Right cardiac atrium (tissue), 5 donors: ENCODE measurements around the gene CERT1. TPM values are rescaled to one million over a fixed set of nuclear protein-coding genes. Genes with fewer than 3 reads are reported as not detected.

Source experiments
- ATAC-seq, 2 donors: fragments of 200-7000 bp; cut with Tn5 transposase; one replicate each; pipeline versions ENCODE4 v1.8.0 to v1.9.1; 2020; ENCODE audit warnings: moderate library complexity in 2 of 2, mild to moderate bottlenecking in 1 of 2
- DNase-seq, 3 donors: peaks; one replicate each; pipeline ENCODE4 v3.0.0-alpha.2; 2020
- H3K27ac ChIP-seq: one replicate; pipeline ENCODE4 v1.5.1; 2013; ENCODE audit warnings: mild to moderate bottlenecking, low read length, control low read depth, moderate library complexity
- H3K27me3 ChIP-seq: one replicate; pipeline ENCODE4 v1.6.1; 2013; ENCODE audit not compliant: control insufficient read depth, insufficient read depth
- H3K4me1 ChIP-seq: one replicate; pipeline ENCODE4 v1.6.1; 2013; ENCODE audit warnings: low read length; ENCODE audit not compliant: control insufficient read depth, insufficient read depth
- H3K4me3 ChIP-seq: one replicate; pipeline ENCODE4 v1.5.1; 2013; ENCODE audit warnings: low read length, control low read depth
- H3K9me3 ChIP-seq: one replicate; pipeline ENCODE4 v1.6.1; 2013; ENCODE audit warnings: low read length; ENCODE audit not compliant: control insufficient read depth
- WGBS: extraction: QIAGEN DNeasy Blood & Tissue Kit; methylation state at CpG from one replicate; pipeline ENCODE4 v1.1.7; 2013; 5-methylcytosine and 5-hydroxymethylcytosine counted together
- intact Hi-C, 4 donors: fragments of 100-400 bp; cut with DNase I; formaldehyde crosslinking; loops; one replicate each; pipeline versions ENCODE4 v1.11.0 to v1.14.0; 2022 to 2023
- polyA plus RNA-seq: library from polyadenylated mRNA; stranded (reverse); fragments of 200-250 nt; gene quantifications from one replicate; pipeline ENCODE4 v1.2.3, GENCODE V29; 2013
- total RNA-seq, 4 donors: library from RNA; stranded (reverse); fragmentation: NEBNext Ultra II Directional; extraction: Animal tissue kit (Norgen Biotek cat#: 25700); gene quantifications; one replicate each; pipeline ENCODE4 v1.2.1, GENCODE V29; 2021
- donor health status: healthy with polysubstance abuse.
- donor health status: DM: no; HTN: yes; CAD: no.
- donor health status: DM: no; HTN: no; CAD: no.
- donor health status: DM: no; HTN: yes; CAD: no; lungs with severe emphysema.
- donor health status: DM: yes; HTN: yes; CAD: no.

The CERT1 gene
- total and polyA plus RNA-seq, 5 donors = 9.1 to 28.7 (median 27.7) TPM

DNA sequence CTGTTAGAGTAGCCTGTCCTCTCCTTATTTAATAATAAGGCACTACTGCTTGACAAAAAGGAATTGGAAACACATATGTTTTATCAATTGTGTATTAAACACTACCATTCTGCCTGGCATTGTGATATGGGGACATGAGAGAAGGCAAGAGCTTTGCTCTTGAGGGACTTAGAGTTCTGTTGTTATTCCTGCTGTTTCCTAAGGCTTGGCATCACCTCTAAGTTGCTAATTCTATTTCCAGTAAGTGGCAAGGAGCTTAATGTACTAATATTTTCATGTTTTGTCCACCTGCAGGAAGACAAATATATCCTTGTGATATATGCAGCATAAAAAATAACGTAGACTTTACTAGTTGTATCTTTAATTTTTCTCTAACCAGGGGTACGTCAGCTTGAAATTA is 161.8 kb downstream of the CERT1 start:
- Histone ChIP-seq H3K9me3 (no peaks in the 10 kb centered on the region), H3K27me3 (no peaks in the 10 kb centered on the region), H3K4me1 (no peaks in the 10 kb centered on the region), H3K27ac (no peak overlapping the region), H3K4me3 (no peak overlapping the region)
- ATAC-seq = no peak
- intact Hi-C loops = no loop called here
- 90% methylated on average over 2 of the region's 2 CpGs for WGBS
- no peak for DNase-seq

DNA sequence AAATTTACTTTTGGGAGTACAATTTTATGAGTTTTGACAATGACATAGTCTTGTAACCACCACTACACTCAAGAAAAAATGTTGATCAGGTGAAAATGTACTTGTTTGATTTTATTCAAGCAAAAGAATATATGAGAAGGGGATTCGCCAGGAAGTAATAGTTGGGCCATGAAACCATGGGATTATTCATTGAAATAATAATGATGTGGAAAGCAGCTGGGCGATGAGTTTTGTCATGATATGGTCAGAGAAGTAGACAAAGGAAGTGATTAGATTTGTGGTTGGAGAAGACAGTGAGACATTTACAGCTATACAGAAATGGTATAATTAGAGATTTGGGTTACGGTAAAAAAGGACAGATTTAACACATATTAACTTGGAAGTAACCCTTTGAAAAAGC is 163.2 kb downstream of the CERT1 start:
- Histone ChIP-seq H3K9me3 (no peaks in the 10 kb centered on the region), H3K4me3 (no peak overlapping the region), H3K27ac (no peak overlapping the region), H3K4me1 (no peaks in the 10 kb centered on the region), H3K27me3 (no peaks in the 10 kb centered on the region)
- intact Hi-C loops = no loop called here
- WGBS = 88% methylated on average over 3 of the region's 3 CpGs
- DNase-seq = no peak
- ATAC-seq = no peak

GRCh38 chr5:75342836-75343235 is 168.6 kb downstream of the CERT1 start:
- ATAC-seq (no peak), DNase-seq (no peak)
- 93% methylated on average over 4 of the region's 4 CpGs for WGBS
- Histone ChIP-seq H3K9me3 (no peaks in the 10 kb centered on the region), H3K27ac (no peak overlapping the region), H3K4me3 (no peak overlapping the region), H3K27me3 (no peaks in the 10 kb centered on the region), H3K4me1 (no peaks in the 10 kb centered on the region)
- intact Hi-C loops = no loop called here

DNA sequence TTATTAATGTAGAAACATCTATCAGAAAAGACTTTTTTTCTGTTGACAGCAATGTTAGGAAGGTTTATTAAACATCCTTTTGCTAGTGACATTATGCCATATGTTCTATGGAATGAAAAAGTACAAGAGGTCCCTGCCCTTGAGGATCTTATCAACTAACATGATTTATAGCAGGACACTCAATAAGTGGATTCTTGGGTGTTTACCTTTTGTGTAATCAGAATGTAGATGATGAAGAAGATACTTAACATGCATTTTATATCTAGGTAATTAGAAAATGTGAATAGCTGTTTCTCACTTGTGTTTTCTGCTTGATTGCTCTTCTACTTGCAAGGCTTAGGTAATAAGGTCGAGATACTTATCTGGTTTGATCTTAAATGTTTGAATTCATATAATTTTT is 169.5 kb downstream of the CERT1 start:
- 86% methylated on average over 1 of the region's 1 CpG for WGBS
- no peak for ATAC-seq
- DNase-seq = no peak

GRCh38 chr5:75340714-75341478 is 170.5 kb downstream of the CERT1 start:
- ATAC-seq (no peak), DNase-seq (no peak)
- Histone ChIP-seq H3K9me3 (no peaks in the 10 kb centered on the region), H3K27me3 (no peaks in the 10 kb centered on the region), H3K27ac (no peak overlapping the region), H3K4me3 (no peak overlapping the region), H3K4me1 (no peaks in the 10 kb centered on the region)
- intact Hi-C loops = no loop called here
- 66% methylated on average over 3 of the region's 3 CpGs for WGBS

More for the DNA sequence above, 169.5 kb downstream of the CERT1 start:
- Histone ChIP-seq H3K27ac (no peak overlapping the region), H3K4me3 (no peak overlapping the region), H3K27me3 (no peaks in the 10 kb centered on the region), H3K9me3 (no peaks in the 10 kb centered on the region), H3K4me1 (no peaks in the 10 kb centered on the region)
- intact Hi-C loops = no loop called here

DNA sequence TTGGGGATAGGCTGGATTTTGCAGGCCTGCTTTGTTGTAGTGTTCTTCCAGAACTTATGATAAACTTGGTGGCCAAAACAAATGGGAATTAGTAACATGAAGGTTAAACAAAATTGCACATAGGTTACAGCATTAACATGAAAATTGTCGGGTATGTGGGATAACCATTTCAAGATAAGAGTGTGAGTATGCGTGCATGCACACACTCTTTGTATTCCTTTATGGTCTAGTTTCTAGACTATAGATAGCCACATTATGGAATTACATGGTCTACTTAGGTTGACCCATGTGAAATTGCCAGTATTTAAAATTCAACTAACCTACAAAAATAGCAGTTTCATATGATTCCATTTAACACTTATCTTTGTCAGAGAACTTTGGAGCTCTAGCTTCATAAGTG is 173.0 kb downstream of the CERT1 start:
- intact Hi-C loops = loop anchor here in 1 of 4 donors (10.0 kb wide), 1 partner anchor 104 kb away; the partner anchor contains the start of gene ANKRD31
- no peak overlapping the region for H3K27ac ChIP-seq
- no peaks in the 10 kb centered on the region for H3K9me3 ChIP-seq
- ATAC-seq (no peak), DNase-seq (no peak)
- no peaks in the 10 kb centered on the region for H3K4me1 ChIP-seq
- peak overlapping the region; percentile 84 for H3K4me3 ChIP-seq
- no peaks in the 10 kb centered on the region for H3K27me3 ChIP-seq
- WGBS = 61% methylated on average over 2 of the region's 2 CpGs

DNA sequence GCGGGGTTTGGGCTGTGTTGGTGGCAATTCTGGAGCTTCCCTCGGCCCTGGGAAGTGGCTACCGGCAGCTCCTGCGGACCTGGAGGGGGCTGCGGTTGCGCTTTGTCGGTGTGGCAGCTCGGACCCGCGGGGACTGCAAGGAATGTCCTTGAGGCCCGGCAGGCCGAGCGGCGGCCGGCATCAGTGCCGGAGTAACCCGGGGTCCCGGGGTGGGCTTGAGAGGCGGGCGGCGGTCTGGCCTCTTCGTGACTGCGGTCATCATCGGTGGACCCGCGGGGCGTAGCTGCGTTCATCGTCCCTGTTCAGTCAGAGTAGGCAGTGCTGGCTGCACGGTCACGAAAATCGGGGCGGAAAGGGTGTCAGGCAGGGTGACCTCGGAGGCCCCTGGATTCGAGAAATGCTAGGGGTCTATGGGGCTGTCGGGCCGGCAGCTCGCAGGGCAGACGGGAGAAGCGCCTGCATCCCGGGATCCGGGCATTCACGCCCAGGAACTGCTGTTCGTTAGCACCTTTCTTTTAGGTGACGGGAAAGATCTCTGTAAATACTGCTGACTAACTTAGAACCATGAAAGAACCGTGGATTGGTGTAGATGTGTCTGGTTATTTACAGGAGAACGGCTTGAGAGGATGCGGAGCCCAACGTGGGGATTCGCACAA is 173.9 kb downstream of the CERT1 start:
- H3K27me3 ChIP-seq = no peaks in the 10 kb centered on the region
- WGBS = under 1% methylated on average over 50 of the region's 50 CpGs
- H3K4me1 ChIP-seq = no peaks in the 10 kb centered on the region
- intact Hi-C loops = loop anchor here in 2 of 4 donors (2.0 to 10.0 kb wide), 2 partner anchors 101 to 103 kb away; partner anchors contain the start of gene ANKRD31 (in 2 of the 2)
- H3K4me3 ChIP-seq = peak overlapping the region; percentile 84
- ATAC-seq = peak; percentile 3 to 22
- DNase-seq = peak in 2 of 3 donors; percentile 76 to 82
- H3K27ac ChIP-seq = peak overlapping the region; percentile 82
- no peaks in the 10 kb centered on the region for H3K9me3 ChIP-seq

DNA sequence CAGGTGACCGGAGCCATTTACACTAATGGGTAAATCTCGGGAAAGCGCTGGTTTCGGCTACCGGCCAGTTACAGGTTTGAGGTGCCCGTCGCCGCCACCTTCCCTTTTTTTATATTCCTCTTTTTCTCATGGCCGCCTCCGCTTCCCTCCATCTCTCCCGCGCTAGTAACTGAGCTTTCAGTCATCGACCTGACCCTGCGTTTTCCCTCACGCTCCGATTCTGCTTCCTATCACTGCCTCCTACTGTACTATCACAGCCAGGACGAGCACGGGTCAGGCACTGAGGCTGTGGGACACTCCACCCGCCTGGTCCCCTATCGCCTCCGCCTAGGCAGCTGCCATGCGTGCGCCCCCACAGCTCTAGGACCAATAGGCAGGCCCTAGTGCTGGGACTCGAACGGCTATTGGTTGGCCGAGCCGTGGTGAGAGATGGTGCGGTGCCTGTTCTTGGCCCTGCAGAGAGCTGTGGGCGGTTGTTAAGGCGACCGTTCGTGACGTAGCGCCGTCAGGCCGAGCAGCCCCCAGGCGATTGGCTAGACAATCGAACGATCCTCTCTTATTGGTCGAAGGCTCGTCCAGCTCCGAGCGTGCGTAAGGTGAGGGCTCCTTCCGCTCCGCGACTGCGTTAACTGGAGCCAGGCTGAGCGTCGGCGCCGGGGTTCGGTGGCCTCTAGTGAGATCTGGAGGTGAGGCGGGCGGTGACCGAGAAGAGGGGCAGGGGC is 174.7 kb downstream of the CERT1 start, which contains the start of gene HMGCR:
TSS of gene HMGCR (plus strand) at position 606 of the 722 bp plus-strand sequence. CDS start 5,386 bp downstream, outside the sequence.
- peak within 1 kb of the TSS; percentile 82 for H3K27ac ChIP-seq
- no peaks in the 10 kb centered on the region for H3K9me3 ChIP-seq
- intact Hi-C loops = loop anchor here in 2 of 4 donors (2.0 to 10.0 kb wide), 2 partner anchors 100 to 102 kb away; partner anchors contain the start of gene ANKRD31 (in 2 of the 2)
- ATAC-seq (peak; percentile 100), DNase-seq (peak; percentile 99)
- under 1% methylated on average over 56 of the region's 56 CpGs for WGBS
- peak within 1 kb of the TSS; percentile 84 for H3K4me3 ChIP-seq
- H3K27me3 ChIP-seq = no peaks in the 10 kb centered on the region
- H3K4me1 ChIP-seq = no peaks in the 10 kb centered on the region

DNA sequence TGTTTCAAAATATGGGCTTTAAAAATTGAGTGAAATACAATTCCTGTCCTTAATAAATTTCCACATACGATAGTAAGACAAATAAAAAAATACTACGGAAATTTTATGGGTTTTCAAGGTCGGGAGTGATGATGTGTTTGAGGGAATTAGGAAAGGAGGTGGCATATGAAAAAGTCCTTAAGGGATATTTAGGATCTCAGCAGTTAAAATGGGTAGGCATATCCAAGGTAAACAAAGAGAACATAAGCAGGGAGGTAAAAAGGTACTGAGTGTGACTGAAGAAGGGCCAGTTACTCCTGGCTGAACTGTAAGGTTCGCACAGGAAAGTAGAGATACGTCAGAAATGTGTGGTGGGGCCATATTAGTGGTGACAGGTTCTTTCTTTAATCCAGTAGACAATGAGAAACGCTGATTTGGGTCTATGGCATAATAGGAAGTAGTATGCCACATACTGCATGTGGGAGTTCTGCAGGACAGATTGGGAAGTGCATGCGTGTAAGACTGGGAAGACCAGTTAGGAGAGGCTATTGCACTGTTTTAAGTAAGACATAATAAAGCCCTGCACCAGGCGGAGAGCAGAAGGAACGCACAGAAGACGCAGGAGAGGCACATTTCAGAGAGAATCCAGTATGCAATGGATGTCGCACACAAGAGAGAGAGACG is 175.3 kb downstream of the CERT1 start:
- DNase-seq (no peak), ATAC-seq (peak; percentile 58 to 68)
- intact Hi-C loops = loop anchor here in 2 of 4 donors (2.0 to 10.0 kb wide), 2 partner anchors 99 to 101 kb away; partner anchors contain the start of gene ANKRD31 (in 2 of the 2)
- H3K4me1 ChIP-seq = no peaks in the 10 kb centered on the region
- H3K27ac ChIP-seq = peak overlapping the region; percentile 52
- H3K9me3 ChIP-seq = no peaks in the 10 kb centered on the region
- no peaks in the 10 kb centered on the region for H3K27me3 ChIP-seq
- H3K4me3 ChIP-seq = peak overlapping the region; percentile 58
- WGBS = 17% methylated on average over 12 of the region's 12 CpGs

GRCh38 chr5:75335486-75335885 is 175.9 kb downstream of the CERT1 start:
- Histone ChIP-seq H3K4me3 (no peak overlapping the region), H3K4me1 (no peaks in the 10 kb centered on the region), H3K27me3 (no peaks in the 10 kb centered on the region), H3K9me3 (no peaks in the 10 kb centered on the region), H3K27ac (no peak overlapping the region)
- ATAC-seq (no peak), DNase-seq (no peak)
- 81% methylated on average over 2 of the region's 2 CpGs for WGBS
- intact Hi-C loops = loop anchor here in 1 of 4 donors (10.0 kb wide), 1 partner anchor 101 kb away; the partner anchor contains the start of gene ANKRD31
